ENCODE results near the gene GFOD1. TPM values are rescaled to one million over a fixed set of nuclear protein-coding genes. Genes with fewer than 3 reads are reported as not detected.
"Not testable (repeated sequence)": the region's sequence is repeated elsewhere in the genome, so short reads cannot be mapped to it uniquely, and the experiment has no call there.

GFOD1 gene
- total RNA-seq, 1 experiment from 2014 or later = not detected

GRCh38 chr6:13397359-13398068 is 89.9 kb downstream of the GFOD1 start:
- peak; percentile 93 for DNase-seq (ENCODE audit: low spot score)
- in situ Hi-C loops (cut with HindIII; ENCODE audit: low sequenced_read_pairs) = no loop called here

- peak; percentile 90 for DNase-seq (ENCODE audit: low spot score)
- in situ Hi-C loops (cut with HindIII; ENCODE audit: low sequenced_read_pairs) = no loop called here
Observed at GRCh38 chr6:13396241-13396792, 91.1 kb downstream of the GFOD1 start.

GRCh38 chr6:13395272-13396237 is 91.8 kb downstream of the GFOD1 start:
- peak; percentile 82 for DNase-seq (ENCODE audit: low spot score)
- in situ Hi-C loops (cut with HindIII; ENCODE audit: low sequenced_read_pairs) = no loop called here

- no peak for DNase-seq (ENCODE audit: low spot score)
- in situ Hi-C loops (cut with HindIII; ENCODE audit: low sequenced_read_pairs) = no loop called here
Observed at GRCh38 chr6:13392462-13392861, 94.9 kb downstream of the GFOD1 start.

- DNase-seq (ENCODE audit: low spot score) = no peak
- in situ Hi-C loops (cut with HindIII; ENCODE audit: low sequenced_read_pairs) = no loop called here
Observed at GRCh38 chr6:13391537-13391936, 95.9 kb downstream of the GFOD1 start.

- DNase-seq (ENCODE audit: low spot score) = no peak
- in situ Hi-C loops (cut with HindIII; ENCODE audit: low sequenced_read_pairs) = no loop called here
Observed at GRCh38 chr6:13390658-13391057, 96.7 kb downstream of the GFOD1 start.

- DNase-seq (ENCODE audit: low spot score); in situ Hi-C loops (cut with HindIII; ENCODE audit: low sequenced_read_pairs): not testable (repeated sequence)
Observed at GRCh38 chr6:13389237-13389636, 98.2 kb downstream of the GFOD1 start.

- in situ Hi-C loops (cut with HindIII; ENCODE audit: low sequenced_read_pairs); DNase-seq (ENCODE audit: low spot score): not testable (repeated sequence)
Observed at GRCh38 chr6:13388769-13389168, 98.6 kb downstream of the GFOD1 start.

- DNase-seq (ENCODE audit: low spot score) = peak; percentile 82
- in situ Hi-C loops (cut with HindIII; ENCODE audit: low sequenced_read_pairs) = no loop called here
Observed at GRCh38 chr6:13384966-13385365, 102.4 kb downstream of the GFOD1 start.

- no peak for DNase-seq (ENCODE audit: low spot score)
- in situ Hi-C loops (cut with HindIII; ENCODE audit: low sequenced_read_pairs) = no loop called here
Observed at GRCh38 chr6:13384506-13384905, 102.9 kb downstream of the GFOD1 start.

GRCh38 chr6:13383328-13384163 is 103.9 kb downstream of the GFOD1 start:
- DNase-seq (ENCODE audit: low spot score) = no peak
- in situ Hi-C loops (cut with HindIII; ENCODE audit: low sequenced_read_pairs) = no loop called here

- in situ Hi-C loops (cut with HindIII; ENCODE audit: low sequenced_read_pairs) = no loop called here
- DNase-seq (ENCODE audit: low spot score) = no peak
Observed at GRCh38 chr6:13380761-13381160, 106.6 kb downstream of the GFOD1 start.

GRCh38 chr6:13378669-13379590 is 108.5 kb downstream of the GFOD1 start:
- no peak for DNase-seq (ENCODE audit: low spot score)
- in situ Hi-C loops (cut with HindIII; ENCODE audit: low sequenced_read_pairs) = no loop called here

- DNase-seq (ENCODE audit: low spot score) = no peak
- in situ Hi-C loops (cut with HindIII; ENCODE audit: low sequenced_read_pairs) = no loop called here
Observed at GRCh38 chr6:13377054-13377758, 110.2 kb downstream of the GFOD1 start.

GRCh38 chr6:13375360-13375878 is 112.0 kb downstream of the GFOD1 start:
- no peak for DNase-seq (ENCODE audit: low spot score)
- in situ Hi-C loops (cut with HindIII; ENCODE audit: low sequenced_read_pairs) = no loop called here

GRCh38 chr6:13373919-13374318 is 113.5 kb downstream of the GFOD1 start:
- no peak for DNase-seq (ENCODE audit: low spot score)
- in situ Hi-C loops (cut with HindIII; ENCODE audit: low sequenced_read_pairs) = no loop called here

GRCh38 chr6:13373488-13373886 is 113.9 kb downstream of the GFOD1 start:
- in situ Hi-C loops (cut with HindIII; ENCODE audit: low sequenced_read_pairs) = no loop called here

More at GRCh38 chr6:13373488-13373886, 113.9 kb downstream of the GFOD1 start:
- no peak for DNase-seq (ENCODE audit: low spot score)

Data from G401 (cell line).